GM18907 (cell line): ENCODE measurements around the gene DNAJB6.
"Not testable (repeated sequence)": the region's sequence is repeated elsewhere in the genome, so short reads cannot be mapped to it uniquely, and the experiment has no call there.

Source experiments
- ATAC-seq: cut with Tn5 transposase; IDR thresholded peaks from one replicate; pipeline ENCODE4 v1.9.1; 2021; ENCODE audit warnings: mild to moderate bottlenecking, moderate library complexity; ENCODE audit not compliant: unreplicated experiment

DNAJB6 gene

GRCh38 chr7:157438121-157439025 lies 101.6 kb downstream of the DNAJB6 start:
- ATAC-seq = no peak

DNA sequence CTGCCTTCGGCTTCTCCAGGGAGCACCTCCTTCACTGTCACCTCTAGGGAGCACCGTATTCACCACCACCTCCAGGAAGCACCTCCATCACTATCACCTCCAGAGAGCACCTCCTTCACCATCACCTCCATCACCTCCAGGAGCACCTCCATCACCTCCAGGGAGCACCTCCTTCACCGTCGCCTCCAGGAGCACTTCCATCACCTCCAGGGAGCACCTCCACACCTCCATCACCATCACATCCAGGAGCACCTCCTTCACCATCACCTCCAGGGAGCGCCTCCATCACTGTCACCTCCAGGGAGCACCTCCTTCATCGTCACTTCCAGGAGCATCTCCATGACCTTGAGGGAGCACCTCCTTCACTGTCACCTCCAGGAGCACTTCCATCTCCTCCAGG lies 102.3 kb downstream of the DNAJB6 start:
- ATAC-seq = no peak

DNA sequence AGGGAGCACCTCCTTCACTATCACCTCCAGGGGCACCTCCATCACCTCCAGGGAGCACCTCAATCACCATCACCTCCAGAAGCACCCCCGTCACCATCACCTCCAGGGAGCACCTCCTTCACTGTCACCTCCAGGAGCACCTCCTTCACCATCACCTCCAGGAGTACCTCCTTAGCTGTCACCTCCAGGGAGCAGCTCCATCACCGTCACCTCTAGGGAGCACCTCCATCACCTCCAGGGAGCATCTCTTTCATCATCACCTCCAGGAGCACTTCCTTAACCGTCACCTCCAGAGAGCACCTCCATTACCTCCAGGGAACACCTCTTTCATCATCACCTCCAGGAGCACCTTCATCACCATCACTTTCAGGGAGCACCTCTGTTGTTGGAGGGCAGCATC lies 103.0 kb downstream of the DNAJB6 start:
- no peak for ATAC-seq

DNA sequence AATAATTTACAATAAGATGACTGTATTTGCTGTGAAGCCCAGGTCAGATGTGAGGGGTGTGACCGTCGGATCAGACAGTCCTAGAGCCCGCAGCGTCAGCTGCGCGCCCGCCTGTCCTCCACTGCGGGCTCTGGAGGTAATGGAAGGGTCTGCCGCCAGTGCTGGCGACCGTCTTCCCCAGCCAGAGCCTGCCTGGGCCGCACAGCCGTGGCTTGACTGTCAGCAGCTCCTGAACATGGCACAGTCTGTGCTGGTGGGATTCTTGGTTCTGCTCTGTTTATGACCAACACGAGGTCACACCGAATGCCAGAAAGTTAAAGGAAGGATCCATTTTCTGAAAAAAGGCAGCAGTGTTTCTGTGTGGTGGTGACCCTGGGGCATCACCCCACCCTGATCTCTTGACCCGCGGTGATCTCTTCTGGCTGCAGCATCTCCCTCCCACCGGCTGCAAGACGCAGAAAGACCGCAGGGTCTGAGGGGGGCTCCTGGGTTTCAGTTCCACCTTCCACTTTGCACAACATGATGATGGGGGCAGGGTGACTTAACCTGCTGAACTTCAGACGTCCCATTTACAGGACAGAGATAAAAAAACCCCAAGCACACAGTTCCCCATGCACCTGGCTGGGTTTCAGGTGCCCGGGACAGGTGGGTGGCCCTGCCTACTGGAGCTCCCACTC lies 103.7 kb downstream of the DNAJB6 start:
- ATAC-seq = no peak

GRCh38 chr7:157441023-157441399 lies 104.2 kb downstream of the DNAJB6 start:
- ATAC-seq = no peak

GRCh38 chr7:157442456-157442855 lies 105.7 kb downstream of the DNAJB6 start:
- ATAC-seq = no peak

DNA sequence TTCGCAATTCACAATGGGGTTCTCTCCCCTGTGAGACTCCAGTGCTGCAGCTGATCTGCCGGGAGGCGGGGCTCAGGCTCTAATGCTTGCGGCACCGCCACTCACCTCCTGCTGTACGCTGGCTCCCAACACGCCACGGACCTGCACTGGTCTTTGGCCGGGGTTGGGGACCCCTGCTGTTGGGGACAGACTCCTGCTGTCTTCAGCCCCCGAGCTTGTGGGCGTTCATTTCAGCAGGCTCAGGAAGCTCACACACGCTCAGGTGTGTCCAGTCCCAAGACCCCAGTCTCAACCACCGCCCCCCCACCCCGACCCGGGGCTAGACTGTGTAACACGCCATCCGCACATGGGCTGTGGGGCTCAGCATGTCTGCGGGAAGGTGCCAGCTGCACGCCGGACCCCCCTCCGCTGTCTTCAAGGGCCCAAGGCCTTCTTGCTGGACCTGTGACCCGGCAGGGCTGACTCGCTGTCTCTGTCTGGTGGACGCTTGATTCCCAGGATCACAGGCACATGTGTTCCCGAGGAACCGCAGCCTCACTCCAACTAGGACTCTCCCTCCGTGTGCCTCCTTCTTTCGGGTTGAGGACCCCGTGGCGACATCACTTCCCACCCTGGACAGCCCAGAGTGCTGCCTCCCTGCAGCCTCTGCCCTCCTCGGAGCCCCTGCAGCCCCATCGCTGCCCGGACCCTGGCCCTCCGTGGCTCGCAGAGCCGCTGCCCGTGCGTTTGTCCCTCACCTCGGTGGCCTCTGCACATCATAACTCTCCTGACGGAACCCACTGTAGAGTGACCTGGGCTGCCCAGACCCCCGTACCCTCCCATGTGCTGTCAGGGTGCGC lies 106.4 kb downstream of the DNAJB6 start:
- no peak for ATAC-seq

GRCh38 chr7:157444011-157444842 lies 107.4 kb downstream of the DNAJB6 start:
- no peak for ATAC-seq

DNA sequence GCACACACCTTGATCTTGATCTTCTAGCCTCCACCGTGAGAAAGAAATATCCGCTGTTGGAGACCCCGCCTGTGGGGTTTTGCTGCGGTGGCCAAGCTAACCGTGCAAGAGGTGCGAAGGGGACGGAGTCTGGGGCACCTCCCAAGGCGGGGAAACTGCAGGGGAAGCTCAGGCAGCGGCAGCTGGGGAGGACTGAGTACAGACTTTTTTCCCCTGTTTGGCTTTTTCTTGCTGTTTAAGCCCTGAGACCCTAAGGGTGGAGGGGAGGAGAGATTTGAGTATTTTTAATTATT lies 108.0 kb downstream of the DNAJB6 start:
- ATAC-seq = no peak

GRCh38 chr7:157445246-157445955 lies 108.6 kb downstream of the DNAJB6 start:
- no peak for ATAC-seq

DNA sequence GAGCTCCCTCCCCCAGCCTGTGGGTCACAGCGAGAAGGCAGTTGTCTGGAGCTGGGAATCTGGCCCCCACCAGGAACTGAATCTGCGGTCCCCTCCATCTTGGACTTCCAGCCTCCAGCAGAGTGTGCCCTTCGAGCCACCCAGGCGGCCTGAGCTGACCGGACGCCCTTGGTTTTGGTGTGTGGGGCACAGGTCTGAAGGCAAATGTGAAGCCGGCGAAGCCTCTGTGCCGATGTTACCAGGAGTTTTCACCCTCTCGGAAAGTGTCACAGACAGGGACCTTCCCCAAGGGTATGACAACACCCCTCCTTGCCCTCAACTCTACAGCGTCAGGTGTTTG lies 109.1 kb downstream of the DNAJB6 start:
- ATAC-seq = no peak

DNA sequence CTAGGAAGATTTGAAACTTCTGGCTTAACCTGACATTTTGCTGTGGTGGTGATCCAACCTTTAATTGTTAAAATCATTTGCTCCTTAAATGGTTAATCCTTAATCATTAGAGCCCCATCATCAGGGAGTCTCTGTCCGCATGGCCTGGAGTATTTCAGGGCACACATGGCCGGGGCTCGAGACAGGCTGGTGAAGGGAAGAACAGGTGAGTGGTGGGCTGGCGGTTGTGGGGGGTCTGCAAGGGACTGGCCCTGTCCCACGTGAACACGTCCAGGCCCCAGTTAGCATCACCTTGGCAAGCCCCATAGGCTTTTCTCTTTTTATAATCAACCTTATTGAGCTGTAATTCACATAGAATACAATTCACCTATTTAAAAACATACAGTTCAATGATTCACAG lies 109.5 kb downstream of the DNAJB6 start:
- ATAC-seq = no peak

DNA sequence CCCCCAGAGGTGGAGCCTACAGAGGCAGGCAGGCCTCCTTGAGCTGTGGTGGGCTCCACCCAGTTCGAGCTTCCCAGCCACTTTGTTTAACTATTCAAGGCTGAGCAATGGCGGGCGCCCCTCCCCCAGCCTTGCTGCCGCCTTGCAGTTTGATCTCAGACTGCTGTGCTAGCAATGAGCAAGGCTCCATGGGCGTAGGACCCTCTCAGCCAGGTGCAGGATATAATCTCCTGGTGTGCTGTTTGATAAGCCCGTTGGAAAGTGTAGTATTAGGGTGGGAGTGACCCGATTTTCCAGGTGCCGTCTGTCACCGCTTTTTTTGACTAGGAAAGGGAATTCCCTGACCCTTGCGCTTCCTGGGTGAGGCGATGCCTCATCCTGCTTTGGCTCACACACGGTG lies 117.2 kb downstream of the DNAJB6 start:
- not testable (repeated sequence) for ATAC-seq

DNA sequence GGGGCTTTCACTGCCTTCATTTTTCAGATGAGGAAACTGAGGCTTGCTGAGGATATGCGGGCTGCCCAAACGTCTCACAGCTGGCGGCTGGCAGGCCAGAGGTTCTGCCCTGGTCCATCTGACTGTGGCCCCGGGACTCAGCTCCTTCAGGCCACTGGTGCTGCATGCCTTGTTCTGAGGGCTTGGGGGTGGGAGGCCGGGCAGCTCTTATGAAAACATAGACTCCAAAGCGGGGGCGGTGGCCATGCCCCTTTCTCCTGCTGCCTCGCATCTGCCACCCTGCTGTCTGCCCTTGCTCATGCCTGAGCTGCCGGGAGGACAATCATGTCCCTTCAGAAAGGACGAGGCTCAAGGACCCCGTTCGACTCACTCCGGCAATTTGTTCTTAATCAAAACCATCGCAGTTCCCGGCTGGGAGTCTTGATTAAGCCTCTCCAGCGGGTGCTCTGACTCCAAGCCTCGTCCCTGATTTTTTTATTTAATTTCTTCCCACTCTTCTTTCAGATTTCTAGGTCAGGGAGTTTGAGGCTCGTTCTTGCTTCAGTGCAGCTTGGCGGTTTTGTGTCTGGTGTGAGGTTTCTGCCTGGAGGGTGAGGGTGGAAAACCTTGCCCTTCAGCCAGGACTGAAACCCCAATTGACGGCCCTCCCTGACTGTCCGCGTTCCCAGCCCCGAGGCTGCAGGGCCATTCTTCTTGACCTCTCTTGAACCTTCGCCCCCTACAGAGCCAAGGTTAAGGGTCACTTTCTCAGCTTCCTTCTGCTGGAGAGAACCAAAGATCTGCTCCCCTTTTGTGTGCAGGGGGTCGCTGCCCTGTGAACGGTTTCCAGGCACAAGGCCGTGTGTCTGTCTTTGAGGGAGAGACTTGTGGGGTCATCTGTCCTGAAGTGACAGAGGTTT lies 120.8 kb downstream of the DNAJB6 start:
- ATAC-seq = no peak

DNA sequence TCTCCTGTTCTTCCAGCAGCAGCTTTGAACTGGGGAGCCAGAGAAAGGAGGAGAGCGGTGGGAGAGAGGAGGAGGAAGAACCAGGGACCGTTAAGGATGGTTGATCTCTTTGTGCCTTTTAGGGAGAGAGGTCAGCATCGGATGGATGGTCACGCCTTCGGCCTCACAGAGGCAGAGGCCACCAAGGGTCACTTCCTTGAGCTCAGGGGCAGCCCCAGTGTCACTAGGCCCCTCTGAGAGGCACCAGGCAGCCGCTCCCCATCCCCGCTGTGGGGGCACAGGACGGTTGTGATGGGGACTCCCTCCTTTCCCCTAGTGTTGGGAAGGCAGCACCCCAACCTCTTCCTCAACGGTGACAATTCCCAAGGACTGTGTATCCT lies 121.4 kb downstream of the DNAJB6 start:
- ATAC-seq = no peak

DNA sequence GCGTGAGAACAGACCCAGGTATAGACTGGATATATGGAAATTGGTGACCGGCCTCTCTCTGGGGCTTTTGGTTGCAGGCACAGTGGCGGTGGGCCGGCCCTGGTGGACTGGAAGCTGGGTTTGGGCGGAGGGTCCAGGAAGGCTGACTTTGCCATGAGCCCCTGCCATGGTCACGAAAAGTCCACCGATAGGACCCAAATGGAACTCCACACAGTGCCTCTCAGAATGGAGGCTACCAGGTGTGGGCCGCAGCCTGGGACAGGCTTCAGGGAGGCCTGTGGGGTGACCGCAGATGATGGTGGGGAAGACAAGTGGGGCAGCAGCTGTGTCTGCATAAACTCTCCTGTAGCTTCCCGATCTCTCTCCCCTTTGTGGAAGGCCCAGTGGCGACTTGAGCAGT lies 123.2 kb downstream of the DNAJB6 start:
- no peak for ATAC-seq

- ATAC-seq = no peak
Measured at GRCh38 chr7:157460721-157461120, 123.9 kb downstream of the DNAJB6 start.

GRCh38 chr7:157461573-157462418 lies 125.0 kb downstream of the DNAJB6 start:
- no peak for ATAC-seq

- ATAC-seq = no peak
Measured at GRCh38 chr7:157462419-157462771, 125.6 kb downstream of the DNAJB6 start.
